Stimulated activated CD8-positive, alpha-beta memory T cell treated with anti-CD3 and anti-CD28 coated beads, Interleukin-4, amount 100 ng/mL, for 24 hours (primary cell): Measurements from ENCODE around the gene SPEF1.

Source experiments
- DNase-seq: peaks from one replicate; pipeline ENCODE4 v3.0.0-alpha.2; 2020; ENCODE audit warnings: low read depth

Gene SPEF1

DNA sequence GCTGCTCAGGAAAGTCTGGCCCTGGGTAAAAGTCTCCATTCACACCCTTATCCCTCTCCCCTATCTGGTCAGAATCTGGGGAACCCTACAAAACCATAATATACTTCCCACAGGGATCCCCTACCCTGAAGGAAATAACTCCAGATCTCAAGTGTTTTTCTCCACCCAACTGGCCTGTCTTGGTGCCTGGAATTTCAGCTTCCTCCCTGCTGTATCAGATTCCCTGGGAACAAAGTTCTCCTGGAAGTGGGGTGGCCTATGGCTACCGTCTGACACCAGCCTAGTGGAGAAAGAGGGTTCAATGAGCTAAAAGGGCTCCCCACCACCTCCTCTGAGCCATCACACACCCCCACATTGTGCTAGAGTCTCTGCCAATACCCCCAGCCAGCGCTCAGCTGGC, 33.8 kb downstream of the SPEF1 start:
- DNase-seq, result no peak

GRCh38 chr20:3745686-3746173, 35.5 kb downstream of the SPEF1 start:
- DNase-seq, result no peak

- peak; percentile 55 for DNase-seq
Measured at GRCh38 chr20:3744806-3745685, 36.2 kb downstream of the SPEF1 start.

DNA sequence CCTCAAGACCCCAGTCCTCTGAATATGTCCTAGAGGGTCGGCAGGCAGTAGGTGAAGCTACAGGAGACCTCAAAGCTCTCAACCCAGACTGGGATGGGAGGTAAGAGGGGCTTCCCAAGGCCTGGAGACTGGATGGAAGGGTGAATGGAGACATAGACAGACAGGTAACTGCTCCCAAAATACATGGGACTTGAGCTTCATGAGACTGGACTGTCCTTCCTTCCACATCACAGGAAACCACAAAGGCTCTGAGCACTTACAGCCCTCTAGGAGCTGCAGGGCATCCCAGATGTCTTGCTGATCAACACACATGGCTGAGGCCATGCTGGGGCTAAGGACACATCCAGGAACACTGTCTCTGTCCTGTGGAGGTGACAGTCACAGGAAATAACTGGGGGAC, 37.2 kb downstream of the SPEF1 start:
- DNase-seq, result no peak

- no peak for DNase-seq
Measured at GRCh38 chr20:3743251-3743650, 38.0 kb downstream of the SPEF1 start.

GRCh38 chr20:3741836-3742458, 39.3 kb downstream of the SPEF1 start:
- no peak for DNase-seq

GRCh38 chr20:3740615-3741301, 40.5 kb downstream of the SPEF1 start:
- no peak for DNase-seq

- DNase-seq, result no peak
Measured at GRCh38 chr20:3739926-3740451, 41.3 kb downstream of the SPEF1 start.

GRCh38 chr20:3739054-3739925, 42.0 kb downstream of the SPEF1 start:
- no peak for DNase-seq

DNA sequence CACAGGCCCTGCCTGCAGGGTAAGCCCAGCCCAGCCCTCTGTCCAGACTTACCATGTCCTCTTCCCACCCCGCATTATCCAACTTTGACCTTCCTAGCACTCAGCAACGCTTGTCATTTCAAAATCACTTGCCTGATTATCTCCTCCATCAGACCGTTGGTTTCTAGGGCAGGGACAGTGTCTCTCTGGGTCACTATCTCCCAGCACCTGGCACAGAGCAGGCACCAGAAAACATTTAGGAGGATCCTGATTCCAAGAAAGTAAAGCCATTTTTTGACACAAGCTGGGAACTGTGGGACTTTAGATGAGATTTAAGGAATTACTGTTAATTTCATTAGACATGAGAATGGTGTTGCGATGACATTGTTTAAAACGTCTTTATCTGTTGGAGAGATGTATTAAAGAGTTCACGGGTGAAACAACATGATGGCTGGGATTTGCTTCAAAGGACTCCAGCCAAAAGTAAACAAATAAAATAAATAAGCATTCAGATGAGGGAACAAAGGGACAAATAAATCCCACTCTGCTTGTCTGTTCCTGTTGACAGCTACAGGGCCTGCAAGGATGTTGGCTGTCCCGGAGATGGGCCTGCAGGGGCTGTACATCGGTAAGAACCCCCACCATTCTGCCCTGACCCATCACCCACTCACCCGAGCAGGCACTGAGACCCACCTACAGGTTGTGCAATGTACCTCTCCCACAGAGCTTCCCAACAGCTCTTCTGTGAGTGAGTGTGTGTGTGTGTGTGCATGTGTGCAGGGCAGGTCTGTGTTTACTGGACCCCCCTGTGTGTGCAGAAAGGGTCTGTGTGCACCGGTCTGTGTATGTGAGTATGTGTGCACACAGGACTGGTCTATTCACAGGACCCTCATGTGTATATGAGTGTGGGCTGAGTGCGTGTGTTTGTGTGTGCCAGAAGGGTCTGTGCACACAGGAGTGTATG, 42.9 kb downstream of the SPEF1 start:
- DNase-seq, result no peak

GRCh38 chr20:3735768-3736167, 45.5 kb downstream of the SPEF1 start:
- no peak for DNase-seq

DNA sequence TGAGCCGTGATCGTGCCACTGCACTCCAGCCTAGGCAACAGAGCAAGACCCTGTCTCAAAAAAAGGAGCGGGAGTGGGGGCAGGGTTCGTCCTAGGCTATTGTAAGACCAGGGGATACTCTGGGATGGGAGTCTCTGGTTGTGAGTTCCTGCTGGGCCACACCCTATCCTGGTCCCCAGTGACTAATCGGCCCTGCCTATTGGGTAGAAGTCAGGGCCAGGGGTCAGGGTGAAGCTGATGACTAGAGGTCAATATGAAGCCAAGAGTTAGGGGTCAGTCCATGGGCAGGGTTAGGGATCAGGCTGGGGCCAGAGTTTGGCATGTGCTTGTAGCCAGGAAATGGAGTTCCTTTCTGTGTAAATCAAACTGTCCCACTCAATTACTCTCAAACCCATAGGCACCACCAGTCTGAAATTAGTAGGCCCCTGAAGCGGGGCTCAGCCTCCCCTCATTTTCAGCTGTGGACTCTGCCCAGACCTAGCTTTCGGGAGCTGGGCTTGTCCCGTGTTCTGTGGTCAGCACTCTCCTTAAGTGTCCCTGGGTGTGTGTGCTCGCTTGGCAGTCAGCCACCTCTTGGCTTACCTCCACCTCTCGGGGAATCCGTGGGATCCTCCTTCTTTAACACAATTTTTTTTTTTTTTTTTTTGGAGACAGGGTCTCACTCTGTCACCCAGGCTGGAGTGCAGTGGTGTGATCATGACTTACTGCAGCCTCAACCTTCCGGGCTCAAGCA, 47.0 kb downstream of the SPEF1 start:
- DNase-seq, result no peak

- DNase-seq, result no peak
Measured at GRCh38 chr20:3733119-3733995, 47.9 kb downstream of the SPEF1 start.

GRCh38 chr20:3732327-3733118, 48.7 kb downstream of the SPEF1 start, which contains the start of gene HSPA12B:
Gene HSPA12B, plus strand, starts transcription at chr20:3732685. Its CDS starts 5,990 bp downstream, at chr20:3738675.
- no peak for DNase-seq

GRCh38 chr20:3731944-3732326, 49.3 kb downstream of the SPEF1 start:
- DNase-seq, result no peak

DNA sequence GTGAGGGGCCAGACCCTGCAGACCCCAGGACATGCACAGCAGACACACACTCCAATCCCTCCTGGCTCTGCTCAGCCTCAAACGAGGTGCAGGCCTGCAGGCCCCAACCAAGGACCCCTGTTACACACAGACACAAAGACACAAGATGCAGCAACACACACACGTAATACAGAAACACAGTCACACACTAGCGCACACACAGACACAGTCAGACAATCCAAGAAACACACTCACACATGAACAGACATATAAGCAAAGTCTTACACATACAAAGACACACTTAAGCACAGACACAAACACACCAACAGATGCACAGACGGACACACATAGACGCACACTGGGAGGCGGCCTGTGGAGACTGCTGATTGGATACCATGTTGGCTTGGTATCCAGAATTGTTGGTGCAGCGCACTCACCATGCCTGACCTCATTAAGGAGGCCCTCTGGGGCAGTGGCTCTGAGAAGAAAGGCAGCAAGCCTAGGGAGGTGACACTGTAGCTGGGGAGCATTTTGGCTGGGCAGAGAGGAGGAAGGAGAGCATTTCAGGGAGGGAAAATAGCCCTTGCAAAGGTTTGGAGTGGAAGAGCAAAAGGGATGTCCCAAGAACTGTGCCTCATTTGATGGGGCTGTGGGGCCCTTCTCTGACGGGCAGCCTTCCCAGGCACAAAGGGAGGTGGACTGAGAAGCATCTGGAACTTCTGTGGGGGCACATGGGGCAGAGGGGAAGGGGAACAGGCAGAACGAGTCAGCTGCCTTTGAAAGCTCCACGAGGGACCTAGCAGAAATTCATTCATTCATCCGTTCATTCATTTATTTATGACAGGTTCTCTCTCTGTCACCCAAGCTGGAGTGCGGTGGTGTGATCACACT, 50.2 kb downstream of the SPEF1 start:
- no peak for DNase-seq
